Measurements from ENCODE around the gene SLC1A5.

SLC1A5 gene

DNA sequence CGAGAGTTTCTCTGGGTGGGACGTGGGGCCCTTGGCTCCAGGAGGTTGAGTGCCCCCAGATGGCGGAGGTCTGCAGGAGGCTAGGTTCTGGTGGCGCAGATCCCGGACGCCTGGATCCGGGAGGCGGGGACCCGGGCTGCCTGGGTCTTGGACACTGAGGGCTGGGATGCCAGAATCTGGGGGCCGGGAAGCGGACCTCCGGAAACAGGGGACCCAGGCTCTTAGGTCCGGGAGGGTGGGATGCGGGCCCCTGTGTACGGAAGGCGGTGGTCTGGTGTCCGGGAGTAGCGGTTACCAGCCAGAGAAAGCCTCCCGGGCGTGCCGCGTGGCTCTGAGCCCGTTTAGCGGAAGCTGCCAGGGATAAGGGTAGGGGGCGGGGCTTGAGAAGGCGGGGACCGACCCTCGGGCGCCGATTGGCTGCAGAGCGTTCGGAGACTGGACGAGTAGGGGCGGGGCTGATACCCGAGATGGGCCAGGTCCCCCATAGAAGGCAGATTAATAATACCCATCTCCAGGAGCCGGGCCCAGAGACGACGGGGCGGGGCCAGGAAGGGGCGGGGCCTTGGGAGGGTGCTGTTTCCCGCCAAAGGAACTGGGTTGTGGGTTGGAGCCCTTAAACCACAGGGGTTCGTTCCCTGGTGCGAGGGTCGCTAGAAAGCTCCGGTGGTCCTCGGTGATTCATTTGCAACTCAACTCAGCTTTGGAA lies at the start of gene SLC1A5:
Gene SLC1A5 (minus strand): TSS at position 333 of the 706 bp plus-strand sequence. CDS start 629 bp downstream, outside the sequence.
- peak; percentile 98 for DNase-seq (ENCODE audit: low spot score)
- ChIA-PET CTCF (interaction anchor here (0.8 to 2.1 kb wide), 3 partner anchors 31 to 203 kb away, joined by 5 to 18 read pairs (median 5); no protein-coding TSS in a partner anchor), POLR2A (ENCODE audit: low non-redundant PET) (interaction anchor here (0.5 to 1.5 kb wide), 7 partner anchors 9 to 1339 kb away, joined by 3 to 7 read pairs (median 4); no protein-coding TSS in a partner anchor)
- peak within 1 kb of the TSS; percentile 99 for H3K27ac ChIP-seq
- TF ChIP-seq CTCF (conservative IDR thresholded peaks at IDR 0.05; ENCODE audit: low read depth): no peak

DNA sequence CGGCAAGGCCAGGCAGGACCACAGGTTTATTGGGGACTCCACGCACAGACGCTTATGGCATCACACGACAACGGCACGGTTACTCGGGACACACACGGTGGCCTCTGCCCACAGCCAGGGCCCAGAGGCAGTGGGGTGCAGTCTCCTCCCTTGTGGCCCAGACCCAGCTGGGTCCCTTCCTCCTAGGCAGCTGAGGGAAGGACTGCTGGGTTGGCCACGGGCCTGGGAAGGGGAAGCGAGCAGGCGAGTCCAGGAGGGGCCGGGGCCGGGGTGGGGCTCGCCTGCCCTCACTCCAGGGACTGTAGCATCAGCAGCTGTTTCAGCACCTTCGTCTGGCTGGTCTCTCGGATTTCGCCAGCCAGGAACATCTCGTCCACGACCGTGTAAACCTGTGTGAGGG lies 49.8 kb upstream of the SLC1A5 start:
- DNase-seq (ENCODE audit: low spot score): no peak
- POLR2A ChIA-PET (ENCODE audit: low non-redundant PET): no interaction called here
- peak overlapping the region; percentile 70 for H3K27ac ChIP-seq
- CTCF ChIA-PET: no interaction called here
- TF ChIP-seq CTCF (conservative IDR thresholded peaks at IDR 0.05; ENCODE audit: low read depth): no peak

DNA sequence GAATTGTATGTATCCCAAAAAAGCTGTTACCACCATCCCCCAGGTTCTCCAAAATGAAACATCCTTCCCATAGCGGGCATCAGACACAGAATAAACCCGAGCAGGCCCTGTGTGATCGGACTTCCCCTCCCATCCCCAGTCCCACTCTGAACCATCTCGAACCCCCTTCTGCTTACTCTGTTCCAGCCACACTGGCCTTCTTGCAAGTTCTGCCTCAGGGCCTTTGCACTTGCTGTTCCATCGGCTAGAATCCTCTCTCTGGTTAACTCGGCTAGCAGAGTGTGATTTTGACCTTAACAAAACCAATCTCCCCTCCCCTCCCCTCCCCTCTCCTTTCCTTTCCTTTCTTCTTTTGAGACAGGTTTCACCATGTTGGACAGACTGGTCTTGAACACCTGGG lies 46.6 kb upstream of the SLC1A5 start:
- DNase-seq (ENCODE audit: low spot score): no peak
- no peak for TF ChIP-seq CTCF (conservative IDR thresholded peaks at IDR 0.05; ENCODE audit: low read depth)
- CTCF ChIA-PET: no interaction called here
- no peak overlapping the region for H3K27ac ChIP-seq
- POLR2A ChIA-PET (ENCODE audit: low non-redundant PET): no interaction called here

DNA sequence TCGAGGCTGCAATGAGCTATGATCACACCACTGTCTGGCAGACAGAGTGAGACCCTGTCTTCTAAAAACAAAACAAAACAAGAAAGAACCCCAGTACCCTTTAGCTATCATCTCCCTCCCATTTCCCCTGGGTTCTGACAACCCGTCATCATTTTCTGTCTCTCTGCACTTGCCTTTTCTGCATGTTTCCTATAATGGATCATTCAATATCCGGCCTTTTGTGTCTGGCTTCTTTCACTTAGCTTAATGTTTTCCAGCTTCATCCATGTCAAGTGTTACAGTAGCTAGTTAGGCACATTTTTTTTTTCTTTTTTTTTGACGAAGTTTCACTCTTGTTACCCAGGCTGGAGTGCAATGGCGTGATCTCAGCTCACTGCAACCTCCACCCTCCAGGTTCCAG lies 45.7 kb upstream of the SLC1A5 start:
- peak overlapping the region; percentile 33 for H3K27ac ChIP-seq
- no peak for DNase-seq (ENCODE audit: low spot score)
- TF ChIP-seq CTCF (conservative IDR thresholded peaks at IDR 0.05; ENCODE audit: low read depth): no peak
- CTCF ChIA-PET: interaction anchor here (0.6 to 0.7 kb wide), 2 partner anchors 23 to 429 kb away, joined by 4 to 5 read pairs; no protein-coding TSS in a partner anchor
- POLR2A ChIA-PET (ENCODE audit: low non-redundant PET): interaction anchor here (0.6 kb wide), 1 partner anchor 46 kb away, joined by 3 read pairs; no protein-coding TSS in a partner anchor

- DNase-seq (ENCODE audit: low spot score): no peak
- POLR2A ChIA-PET (ENCODE audit: low non-redundant PET): interaction anchor here (0.7 kb wide), 1 partner anchor 101 kb away, joined by 5 read pairs; no protein-coding TSS in a partner anchor
- no peak for TF ChIP-seq CTCF (conservative IDR thresholded peaks at IDR 0.05; ENCODE audit: low read depth)
- H3K27ac ChIP-seq: no peak overlapping the region
- CTCF ChIA-PET: interaction anchor here (0.6 to 1.0 kb wide), 2 partner anchors 9 to 15 kb away, joined by 4 read pairs; no protein-coding TSS in a partner anchor
Measured at GRCh38 chr19:46830864-46831263, 42.5 kb upstream of the SLC1A5 start.

DNA sequence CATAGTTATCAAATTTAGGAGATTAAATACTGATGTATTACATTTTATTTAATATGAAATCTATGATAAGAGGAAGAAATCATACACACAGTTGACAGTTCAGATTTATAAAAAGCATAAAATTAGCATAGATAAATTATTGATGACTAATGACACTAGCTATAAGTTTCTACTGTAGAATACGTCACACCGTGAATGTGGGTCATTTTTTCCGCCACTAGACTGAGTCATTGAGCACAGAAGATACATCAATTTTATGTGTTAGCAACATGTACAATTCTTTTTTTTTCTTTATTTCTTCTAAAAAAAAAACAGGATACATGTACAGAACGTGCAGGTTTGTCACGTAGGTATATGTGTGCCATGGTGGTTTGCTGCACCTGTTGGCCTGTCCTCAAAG lies 40.1 kb upstream of the SLC1A5 start:
- CTCF ChIA-PET: no interaction called here
- TF ChIP-seq CTCF (conservative IDR thresholded peaks at IDR 0.05; ENCODE audit: low read depth): no peak
- no peak overlapping the region for H3K27ac ChIP-seq
- DNase-seq (ENCODE audit: low spot score): no peak
- POLR2A ChIA-PET (ENCODE audit: low non-redundant PET): no interaction called here
